Smooth muscle cell of bladder (primary cell): ENCODE measurements around the gene PLCL1. TPM values are rescaled to one million over a fixed set of nuclear protein-coding genes. Genes with fewer than 3 reads are reported as not detected.

ENCODE experiments used
- total RNA-seq: library from RNA; depleted of rRNA; stranded (reverse); fragments of >200 nt; gene quantifications from 2 replicates; pipeline ENCODE4 v1.2.3, GENCODE V29; 2014

Gene PLCL1
- total RNA-seq: 1.1 and 2.2 TPM in 2 replicates

GRCh38 chr2:197804049-197804757 is at the start of gene PLCL1:
PLCL1 (plus strand) TSS chr2:197804593.

GRCh38 chr2:197784956-197785941 is 19.1 kb upstream of the PLCL1 start, which contains the start of gene BOLL:
BOLL (minus strand) TSS chr2:197785319; CDS start chr2:197781850, 3,469 bp downstream.

Other genes with a start within 250 kb of the PLCL1 start
- gene RFTN2, start 129.0 kb upstream of the PLCL1 start, total RNA-seq: 6.9 and 10.5 TPM in 2 replicates
- 1.8 and 2.3 TPM in 2 replicates for gene MARS2, start 99.2 kb upstream of the PLCL1 start, total RNA-seq
- not detected in 2 replicates for gene BOLL, start 19.3 kb upstream of the PLCL1 start, total RNA-seq